Astrocyte of the spinal cord (primary cell): ENCODE results near the gene DNAL1.

Experiments
- DNase-seq: peaks from one replicate; pipeline ENCODE4 v3.0.0; 2011; ENCODE audit warnings: low read depth, low spot score
- H3K4me3 ChIP-seq: 2 replicates; pipeline ENCODE4 v1.5.1; 2011; ENCODE audit warnings: low read depth, mild to moderate bottlenecking, low read length, moderate library complexity
- CTCF ChIP-seq: IDR thresholded peaks from 2 replicates; pipeline ENCODE4 v1.5.1; 2012; ENCODE audit warnings: low read depth, mild to moderate bottlenecking, low read length, inconsistent platforms
- in situ Hi-C: cut with HindIII; loops from 2 replicates; pipeline ENCODE4 v1.10.0; 2017; ENCODE audit warnings: low sequenced_read_pairs

Gene DNAL1

GRCh38 chr14:73644531-73645247 lies at the start of gene DNAL1:
TSS of gene DNAL1 (plus strand) at chr14:73644986. CDS start at chr14:73645040, 54 bp downstream.
- DNase-seq = peak; percentile 90
- peak within 1 kb of the TSS; percentile 92 for H3K4me3 ChIP-seq
- in situ Hi-C loops = no loop called here
- no peak for TF ChIP-seq CTCF

- in situ Hi-C loops = no loop called here
- no peak for DNase-seq
- no peak for TF ChIP-seq CTCF
- H3K4me3 ChIP-seq = no peak overlapping the region
Observed at GRCh38 chr14:73599499-73599898, 45.3 kb upstream of the DNAL1 start.

- in situ Hi-C loops = no loop called here
- DNase-seq = no peak
- H3K4me3 ChIP-seq = no peak overlapping the region
Observed at GRCh38 chr14:73602994-73603393, 41.8 kb upstream of the DNAL1 start.

GRCh38 chr14:73606271-73606670 lies 38.5 kb upstream of the DNAL1 start:
- no peak for DNase-seq
- in situ Hi-C loops = no loop called here
- no peak overlapping the region for H3K4me3 ChIP-seq
- no peak for TF ChIP-seq CTCF

More at GRCh38 chr14:73602994-73603393, 41.8 kb upstream of the DNAL1 start:
- no peak for TF ChIP-seq CTCF

- in situ Hi-C loops = no loop called here
- no peak for DNase-seq
- H3K4me3 ChIP-seq = no peak overlapping the region
- no peak for TF ChIP-seq CTCF
Observed at GRCh38 chr14:73607241-73607640, 37.5 kb upstream of the DNAL1 start.

- peak; percentile 10 for DNase-seq
- in situ Hi-C loops = no loop called here
- no peak for TF ChIP-seq CTCF
- H3K4me3 ChIP-seq = no peak overlapping the region
Observed at GRCh38 chr14:73610687-73611086, 34.1 kb upstream of the DNAL1 start.
